GM21529 (cell line): ENCODE data around the gene SUN2.

Source experiments
- ATAC-seq: cut with Tn5 transposase; IDR thresholded peaks from one replicate; pipeline ENCODE4 v1.9.1; 2021; ENCODE audit not compliant: unreplicated experiment

SUN2 gene

GRCh38 chr22:38737302-38738060, 18.3 kb downstream of the SUN2 start:
- ATAC-seq = no peak

DNA sequence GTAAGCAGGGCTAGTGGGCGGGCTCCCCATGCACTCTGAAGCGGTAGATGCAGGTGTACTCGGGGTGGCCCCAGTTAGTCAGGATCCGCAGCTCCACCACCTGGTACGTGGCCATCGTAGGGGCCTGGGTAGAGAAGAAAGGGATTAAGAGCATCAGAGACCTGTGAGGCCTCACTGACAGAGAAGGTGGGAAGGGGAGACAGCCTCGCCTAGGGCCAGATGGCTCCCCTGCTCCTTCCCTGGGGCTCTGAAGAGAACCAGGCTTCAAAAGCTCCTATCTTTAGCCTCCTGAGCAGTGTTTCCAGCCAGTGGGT, 19.6 kb downstream of the SUN2 start:
- no peak for ATAC-seq

- ATAC-seq = no peak
These were observed 20.1 kb downstream of the SUN2 start for GRCh38 chr22:38735465-38736256.

DNA sequence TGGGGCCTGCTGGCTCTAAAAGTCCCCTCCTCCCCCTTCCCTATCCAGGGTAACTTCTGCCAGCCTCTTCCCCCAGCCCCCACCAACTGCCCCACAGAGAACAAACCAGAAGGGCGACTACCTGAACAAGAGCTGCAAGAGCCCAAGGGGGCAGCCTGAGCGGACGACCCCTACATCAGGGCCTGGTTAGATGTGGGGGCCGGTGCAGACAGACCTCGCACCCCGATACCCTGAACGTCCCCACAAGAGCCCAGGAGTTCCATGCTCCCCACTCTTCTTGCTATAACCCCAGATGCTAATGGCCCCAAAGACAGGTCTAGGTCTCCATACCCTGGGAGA, 20.7 kb downstream of the SUN2 start:
- ATAC-seq = no peak

GRCh38 chr22:38734421-38735100, 21.2 kb downstream of the SUN2 start:
- no peak for ATAC-seq

GRCh38 chr22:38733724-38734381, 21.9 kb downstream of the SUN2 start:
- no peak for ATAC-seq

DNA sequence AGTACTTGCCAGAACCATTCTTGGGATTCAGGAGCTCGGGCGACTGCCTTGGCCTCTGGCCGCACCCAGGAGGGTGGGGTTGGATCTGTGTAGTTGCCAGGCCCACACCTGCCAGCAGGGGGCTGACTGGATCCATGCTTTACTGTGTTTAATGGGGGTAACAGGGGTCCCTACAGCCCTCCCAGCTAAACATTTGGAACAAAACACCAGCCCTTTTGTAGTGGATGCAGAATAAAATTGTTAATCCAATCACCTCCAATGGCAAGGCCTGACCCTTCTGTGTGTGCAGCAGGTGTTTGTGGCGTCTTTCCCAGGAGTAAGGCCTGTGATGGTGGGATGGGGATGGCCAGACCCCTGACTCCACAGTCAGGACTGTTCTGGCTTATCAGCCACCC, 22.5 kb downstream of the SUN2 start:
- no peak for ATAC-seq

- ATAC-seq = no peak
These were observed 23.5 kb downstream of the SUN2 start for GRCh38 chr22:38732251-38732815.

DNA sequence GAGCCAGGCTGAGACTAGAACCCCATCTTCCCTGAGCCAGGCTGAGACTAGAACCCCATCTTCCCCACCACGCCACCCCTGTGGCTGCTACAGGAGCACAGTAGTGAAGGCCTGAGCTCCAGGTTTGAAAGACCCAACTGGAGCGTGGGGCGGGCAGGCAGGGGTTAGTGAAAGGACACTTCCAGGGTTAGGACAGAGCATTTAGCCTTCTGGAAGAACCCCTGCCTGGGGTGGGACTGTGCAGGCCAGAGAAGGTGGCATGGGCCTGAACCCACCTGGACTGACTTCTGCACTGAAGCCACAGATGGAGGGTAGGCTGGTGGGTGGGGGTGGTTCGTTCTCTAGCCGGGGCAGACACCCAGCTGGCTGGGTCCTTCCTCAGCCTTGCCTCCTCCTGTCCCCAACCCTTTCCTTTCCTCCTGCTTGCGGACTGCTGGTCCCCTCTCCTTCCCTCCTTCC, 24.1 kb downstream of the SUN2 start:
- ATAC-seq = no peak

- no peak for ATAC-seq
These were observed 25.4 kb downstream of the SUN2 start for GRCh38 chr22:38730411-38730871.

- ATAC-seq = no peak
These were observed 25.9 kb downstream of the SUN2 start for GRCh38 chr22:38729946-38730345.

DNA sequence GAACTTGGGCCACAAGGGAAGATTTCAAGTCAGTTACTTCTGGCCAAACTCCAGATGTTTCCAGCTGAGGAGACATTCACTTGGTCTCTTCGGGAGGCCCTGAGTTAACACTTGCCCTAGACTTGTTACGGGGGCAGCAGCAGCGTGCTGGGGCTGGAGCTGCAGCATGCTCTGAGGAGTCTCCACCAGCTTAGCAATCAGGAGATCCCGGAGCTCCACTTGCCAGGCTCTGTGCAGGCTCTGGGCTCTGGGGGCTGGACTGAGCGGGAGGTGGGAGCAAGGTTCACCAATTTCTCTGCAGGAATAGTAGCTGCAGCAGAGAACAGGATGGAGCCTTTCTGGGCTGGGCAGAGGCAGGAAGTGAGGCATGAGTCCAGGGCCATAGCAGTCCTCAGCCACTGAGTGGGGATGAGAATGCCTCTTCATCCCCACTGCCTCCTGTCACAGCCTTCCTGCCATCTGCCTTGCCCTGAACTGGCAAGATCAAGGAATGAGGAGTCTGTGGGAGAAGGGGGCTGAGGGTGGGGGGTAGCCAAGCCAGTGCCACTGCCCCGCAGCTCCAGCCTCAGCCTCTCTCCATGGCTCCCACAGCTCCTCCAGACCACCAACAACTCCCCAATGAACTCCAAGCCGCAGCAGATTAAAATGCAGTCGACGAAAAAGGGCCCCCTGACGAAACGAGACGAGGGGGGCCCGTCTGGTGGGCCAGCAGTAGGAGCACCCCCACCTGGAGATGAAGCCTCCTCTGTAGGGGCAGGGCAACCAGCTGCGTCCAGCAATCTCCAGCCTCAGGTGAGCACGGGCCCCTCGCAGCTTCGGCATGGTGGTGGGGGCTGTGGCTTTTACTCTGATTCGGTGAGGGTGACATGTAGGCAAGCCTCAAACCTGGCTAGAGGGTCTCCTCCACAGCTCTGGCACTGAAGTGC, 26.7 kb downstream of the SUN2 start:
- no peak for ATAC-seq

- no peak for ATAC-seq
These were observed 28.0 kb downstream of the SUN2 start for GRCh38 chr22:38727530-38728451.

DNA sequence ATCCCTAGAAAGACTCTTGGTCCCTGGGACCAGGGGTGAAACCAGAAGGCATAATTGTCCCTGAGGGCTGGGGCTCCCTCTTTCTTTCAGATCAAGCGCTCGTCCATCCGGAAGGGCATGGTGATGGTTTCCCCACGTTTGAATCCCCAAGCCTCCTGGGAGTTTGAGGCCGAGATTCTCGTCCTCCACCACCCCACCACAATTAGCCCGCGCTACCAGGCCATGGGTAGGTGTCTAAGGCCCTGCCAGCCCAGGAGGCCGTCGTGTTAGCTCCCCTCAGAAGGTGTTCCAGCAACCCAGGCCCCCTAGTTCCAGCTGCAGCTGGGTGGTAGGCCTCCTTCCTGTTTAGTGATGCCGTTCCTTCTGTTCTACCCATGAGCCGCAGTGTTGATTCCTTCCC, 28.7 kb downstream of the SUN2 start:
- ATAC-seq = no peak

DNA sequence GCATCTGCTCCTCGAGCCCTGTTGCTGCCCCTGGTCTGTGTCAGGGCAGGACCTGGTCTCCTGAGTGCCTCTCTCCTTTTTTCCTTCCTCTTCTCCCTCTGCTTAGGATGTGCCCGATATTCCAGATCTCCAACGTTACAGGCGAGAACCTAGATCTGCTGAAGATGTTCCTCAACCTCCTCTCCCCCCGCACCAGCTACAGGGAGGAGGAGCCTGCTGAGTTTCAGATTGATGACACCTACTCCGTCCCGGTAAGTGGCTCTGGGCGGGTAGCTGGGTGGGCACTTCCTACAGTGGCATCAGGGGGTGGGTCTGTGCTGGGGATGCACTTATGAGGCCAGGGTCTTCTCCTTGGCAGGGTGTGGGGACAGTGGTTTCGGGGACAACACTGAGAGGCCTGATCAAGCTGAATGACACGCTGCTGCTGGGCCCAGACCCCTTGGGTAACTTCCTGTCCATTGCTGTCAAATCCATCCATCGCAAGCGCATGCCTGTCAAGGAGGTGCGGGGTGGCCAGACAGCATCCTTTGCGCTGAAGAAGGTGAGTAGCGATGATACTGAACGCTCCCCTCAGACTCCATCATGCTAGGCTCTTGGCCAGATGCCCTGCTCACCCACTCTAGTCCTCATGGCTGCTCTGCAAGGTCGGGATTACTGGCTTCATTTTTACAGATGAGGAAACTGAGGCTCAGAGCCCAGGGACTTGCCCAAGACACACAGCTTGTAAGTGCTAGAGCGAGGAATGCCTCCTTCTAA, 29.7 kb downstream of the SUN2 start:
- ATAC-seq = no peak

DNA sequence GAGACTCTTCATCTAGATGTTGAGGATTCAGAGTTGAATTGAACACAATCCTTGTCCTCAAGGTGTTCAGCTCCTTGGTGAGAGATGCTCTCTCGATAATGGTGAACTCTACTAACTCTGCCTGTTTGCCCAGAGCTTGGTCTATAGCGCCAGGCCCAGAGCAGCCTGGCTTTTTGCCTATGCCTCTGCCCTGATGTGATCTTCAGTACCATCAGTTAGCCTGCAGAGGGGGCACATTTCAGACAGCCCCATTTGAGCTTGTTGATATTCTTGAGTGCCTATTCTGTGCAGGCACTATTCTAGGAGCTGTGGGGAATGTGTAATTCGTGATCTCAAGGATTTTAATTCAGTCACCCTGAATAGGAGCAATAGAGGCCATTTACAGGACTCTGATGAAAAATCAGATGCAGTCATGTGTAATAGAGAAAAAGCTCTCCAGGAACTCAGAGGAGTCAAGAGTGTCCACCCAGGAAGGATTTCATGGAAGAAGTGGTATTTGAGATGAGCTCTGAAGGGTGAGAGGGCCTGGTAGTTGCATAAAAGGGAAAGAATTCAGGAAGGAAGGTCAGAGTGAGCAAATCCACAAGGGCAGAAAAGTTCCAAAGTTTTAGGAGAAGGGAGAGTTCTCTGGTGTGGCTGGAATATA, 30.7 kb downstream of the SUN2 start:
- ATAC-seq = no peak

GRCh38 chr22:38724176-38724575, 31.6 kb downstream of the SUN2 start:
- ATAC-seq = no peak

- ATAC-seq = no peak
These were observed 34.2 kb downstream of the SUN2 start for GRCh38 chr22:38721551-38721950.
